Endodermal cell (in vitro differentiated cells): ENCODE results near the gene BSG. TPM values are rescaled to one million over a fixed set of nuclear protein-coding genes. Genes with fewer than 3 reads are reported as not detected.

Experiments
- DNase-seq: peaks from one replicate; pipeline ENCODE4 v3.0.0-alpha.2; 2017
- H3K27ac ChIP-seq: 2 replicates; pipeline ENCODE4 v1.5.1; 2013; ENCODE audit warnings: mild to moderate bottlenecking, low read depth, low read length, moderate library complexity
- H3K27me3 ChIP-seq: 2 replicates; pipeline ENCODE4 v1.6.1; 2013; ENCODE audit warnings: mild to moderate bottlenecking, low read length, moderate library complexity; ENCODE audit not compliant: insufficient read depth, control insufficient read depth, poor library complexity, severe bottlenecking
- H3K36me3 ChIP-seq: 2 replicates; pipeline ENCODE4 v1.7.0; 2013; ENCODE audit warnings: mild to moderate bottlenecking, low read length, moderate library complexity; ENCODE audit not compliant: control insufficient read depth, insufficient read depth
- H3K4me1 ChIP-seq: one replicate; pipeline ENCODE4 v1.7.0; 2013; ENCODE audit warnings: low read length; ENCODE audit not compliant: control insufficient read depth, insufficient read depth
- H3K4me3 ChIP-seq: 2 replicates; pipeline ENCODE4 v1.5.1; 2013; ENCODE audit warnings: mild to moderate bottlenecking, low read length, moderate library complexity
- H3K9ac ChIP-seq: 2 replicates; pipeline ENCODE4 v1.6.1; 2013; ENCODE audit warnings: mild to moderate bottlenecking, low read length, moderate library complexity; ENCODE audit not compliant: poor library complexity, severe bottlenecking; ENCODE audit errors: extremely low read depth
- H3K9me3 ChIP-seq: 2 replicates; pipeline ENCODE4 v1.6.1; 2013; ENCODE audit warnings: mild to moderate bottlenecking, low read length, moderate library complexity; ENCODE audit not compliant: control insufficient read depth
- H3K27ac Mint-ChIP-seq: 2 replicates; pipeline ENCODE4 v1.8.0; 2020; ENCODE audit warnings: mixed read lengths
- H3K27me3 Mint-ChIP-seq: 2 replicates; pipeline ENCODE4 v1.8.0; 2021; ENCODE audit warnings: mild to moderate bottlenecking, mixed read lengths; ENCODE audit not compliant: insufficient read depth
- H3K36me3 Mint-ChIP-seq: 2 replicates; pipeline ENCODE4 v1.8.0; 2020; ENCODE audit warnings: low read depth, mixed read lengths
- H3K4me1 Mint-ChIP-seq: 2 replicates; pipeline ENCODE4 v1.8.0; 2020; ENCODE audit warnings: mixed read lengths
- H3K4me3 Mint-ChIP-seq: 2 replicates; pipeline ENCODE4 v1.8.0; 2020; ENCODE audit warnings: mild to moderate bottlenecking, moderate library complexity, mixed read lengths
- H3K9me3 Mint-ChIP-seq: 2 replicates; pipeline ENCODE4 v1.8.0; 2020; ENCODE audit warnings: mild to moderate bottlenecking, mixed read lengths
- CTCF ChIP-seq: fragments of 200-600 bp; sonication (generic); conservative IDR thresholded peaks from 2 replicates; pipeline ENCODE4 v1.5.0; 2021; ENCODE audit warnings: antibody characterized with exemption, mild to moderate bottlenecking
- WGBS, 2 experiments: methylation state at CpG; one replicate each; pipeline versions ENCODE4 v1.1.5 to v1.1.7; 2013; ENCODE audit warnings: missing lambda C conversion rate in 2 of 2, mixed read lengths in 1 of 2; ENCODE audit not compliant: insufficient coverage in 1 of 2, insufficient read length in 1 of 2; 5-methylcytosine and 5-hydroxymethylcytosine counted together
- total RNA-seq, 2 donors: library from RNA; stranded (reverse); fragmentation: NEBNext Ultra II Directional in 1 of 2; extraction: Animal tissue kit (Norgen Biotek cat#: 25700) in 1 of 2; gene quantifications; 2 replicates in 1 of 2; 3 replicates in 1 of 2; pipeline ENCODE4 v1.2.1, GENCODE V29; 2021

The BSG gene
- total RNA-seq, 2 donors from 2014 or later, result 808 to 833 TPM

- Mint-ChIP-seq H3K4me1 (no peaks in the 10 kb centered on the region), H3K27me3 (no peaks in the 10 kb centered on the region), H3K36me3 (peaks cover 19% of the 10 kb centered on the region), H3K9me3 (no peaks in the 10 kb centered on the region), H3K27ac (no peak overlapping the region), H3K4me3 (no peak overlapping the region)
- Histone ChIP-seq H3K9me3 (no peaks in the 10 kb centered on the region), H3K27ac (no peak overlapping the region), H3K4me1 (no peaks in the 10 kb centered on the region), H3K4me3 (no peak overlapping the region), H3K27me3 (no peaks in the 10 kb centered on the region), H3K9ac (no peak overlapping the region), H3K36me3 (peaks cover 6% of the 10 kb centered on the region)
- peak; percentile 42 for DNase-seq
- TF ChIP-seq CTCF, result no peak
- WGBS, 2 experiments, result 93% methylated on average over 27 to 34 of the region's 34 CpGs
Measured at GRCh38 chr19:542173-542866, 30.1 kb upstream of the BSG start.

GRCh38 chr19:543910-544608, 28.3 kb upstream of the BSG start, which contains the start of gene GZMM:
Gene GZMM (plus strand): TSS chr19:544053. CDS start chr19:544072, 19 bp downstream.
- Mint-ChIP-seq H3K27ac (peak within 1 kb of the TSS; percentile 24), H3K27me3 (no peaks in the 10 kb centered on the region), H3K4me3 (no peak within 1 kb of the TSS), H3K36me3 (peaks cover 6% of the 10 kb centered on the region), H3K4me1 (no peaks in the 10 kb centered on the region), H3K9me3 (no peaks in the 10 kb centered on the region)
- Histone ChIP-seq H3K9me3 (no peaks in the 10 kb centered on the region), H3K9ac (no peak within 1 kb of the TSS), H3K27me3 (no peaks in the 10 kb centered on the region), H3K27ac (no peak within 1 kb of the TSS), H3K4me3 (no peak within 1 kb of the TSS), H3K4me1 (no peaks in the 10 kb centered on the region), H3K36me3 (no peaks in the 10 kb centered on the region)
- TF ChIP-seq CTCF, result no peak
- WGBS, 2 experiments, result 90 to 92% methylated on average over 20 to 31 of the region's 31 CpGs
- peak; percentile 39 for DNase-seq

- Histone ChIP-seq H3K27ac (no peak overlapping the region), H3K4me3 (no peak overlapping the region), H3K9me3 (no peaks in the 10 kb centered on the region), H3K27me3 (no peaks in the 10 kb centered on the region), H3K9ac (no peak overlapping the region), H3K4me1 (no peaks in the 10 kb centered on the region), H3K36me3 (no peaks in the 10 kb centered on the region)
- TF ChIP-seq CTCF, result no peak
- Mint-ChIP-seq H3K27ac (no peak overlapping the region), H3K4me3 (no peak overlapping the region), H3K36me3 (peaks cover 6% of the 10 kb centered on the region), H3K27me3 (peaks cover 4% of the 10 kb centered on the region), H3K4me1 (no peaks in the 10 kb centered on the region), H3K9me3 (no peaks in the 10 kb centered on the region)
- DNase-seq, result no peak
- WGBS, 2 experiments, result 91 to 95% methylated on average over 11 to 15 of the region's 15 CpGs
Measured at GRCh38 chr19:547117-547516, 25.3 kb upstream of the BSG start.
